ENCODE data around the gene SRD5A2. TPM values are rescaled to one million over a fixed set of nuclear protein-coding genes. Genes with fewer than 3 reads are reported as not detected.

Gene SRD5A2
- total and polyA plus RNA-seq, 2 of the 4 experiments (the other 2 are of a cell fraction), result not detected

DNA sequence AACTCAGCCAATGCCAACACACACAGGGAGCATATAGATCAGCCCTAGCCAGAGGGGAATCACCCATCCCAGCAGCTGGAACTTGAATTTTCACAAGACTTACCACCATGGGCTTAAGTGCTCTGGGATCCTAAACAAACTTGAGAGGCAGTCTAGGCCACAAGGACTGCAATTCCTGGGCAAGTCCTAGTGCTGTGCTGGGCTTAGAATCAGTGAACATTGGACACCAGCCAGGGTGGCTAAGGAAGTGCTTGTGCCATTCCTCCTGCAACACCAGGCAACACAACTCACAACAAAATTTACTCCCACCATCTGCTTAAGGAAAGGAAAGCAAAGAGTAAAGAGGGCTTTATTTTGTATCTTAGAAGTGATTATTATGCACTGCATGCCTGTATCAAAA lies 38.9 kb downstream of the SRD5A2 start:
- DNase-seq, result no peak
- Histone ChIP-seq H2AK5ac (ENCODE audit: low read depth, low read length) (no peak overlapping the region), H3K56ac (ENCODE audit: extremely low read depth, insufficient read depth, low read length) (no peak overlapping the region), H2BK15ac (ENCODE audit: low read depth, low read length) (no peak overlapping the region), H2BK5ac (ENCODE audit: low read depth, low read length, poor library complexity, severe bottlenecking) (no peak overlapping the region), H3K27me3 (ENCODE audit: control insufficient read depth, insufficient read depth, low read length) (no peaks in the 10 kb centered on the region), H2AK9ac (replicated peaks; ENCODE audit: low read depth, low read length, poor library complexity) (no peak overlapping the region), H2AFZ (replicated peaks; ENCODE audit: low read length, poor library complexity) (no peak overlapping the region), H3K9me3 (ENCODE audit: control insufficient read depth, insufficient read depth, low read length) (no peaks in the 10 kb centered on the region), H3K9me1 (ENCODE audit: insufficient read depth, low read length) (no peaks in the 10 kb centered on the region), H3K18ac (ENCODE audit: low read depth, low read length) (no peak overlapping the region), H3K4me3 (ENCODE audit: insufficient read depth, low read depth, low read length) (no peak overlapping the region), H3K4me1 (ENCODE audit: control insufficient read depth, insufficient read depth, low read length) (no peaks in the 10 kb centered on the region), H4K8ac (ENCODE audit: low read depth in 2 of 2, low read length in 2 of 2) (no peak overlapping the region), H4K20me1 (ENCODE audit: insufficient read depth, low read length) (no peaks in the 10 kb centered on the region), H2BK120ac (ENCODE audit: low read depth, low read length) (no peak overlapping the region), H4K5ac (ENCODE audit: low read depth, low read length) (no peak overlapping the region), H4K91ac (ENCODE audit: insufficient read depth, low read depth, low read length) (no peak overlapping the region), H3K4me2 (ENCODE audit: low read depth, low read length) (no peak overlapping the region), H3K23ac (ENCODE audit: low read depth, low read length) (no peak overlapping the region), H3K36me3 (ENCODE audit: control insufficient read depth, insufficient read depth, low read length) (no peaks in the 10 kb centered on the region), H3K14ac (replicated peaks; ENCODE audit: low read depth, low read length) (no peak overlapping the region), H3K9ac (ENCODE audit: low read depth, low read length) (no peak overlapping the region), H2BK20ac (ENCODE audit: low read depth, low read length) (no peak overlapping the region), H3K79me1 (ENCODE audit: low read depth in 1 of 2, low read length in 2 of 2) (no peaks in the 10 kb centered on the region), H3K4ac (ENCODE audit: low read depth, low read length) (no peak overlapping the region), H3K27ac (ENCODE audit: insufficient read depth, low read length) (no peak overlapping the region)
- in situ Hi-C loops (cut with MboI; ENCODE audit: low sequenced_read_pairs) (no loop called here), dilution Hi-C loops (cut with HindIII; ENCODE audit: low sequenced_read_pairs, unreplicated experiment) (no loop called here), intact Hi-C loops (cut with micrococcal nuclease) (no loop called here)
- TF ChIP-seq, protein P1, sequence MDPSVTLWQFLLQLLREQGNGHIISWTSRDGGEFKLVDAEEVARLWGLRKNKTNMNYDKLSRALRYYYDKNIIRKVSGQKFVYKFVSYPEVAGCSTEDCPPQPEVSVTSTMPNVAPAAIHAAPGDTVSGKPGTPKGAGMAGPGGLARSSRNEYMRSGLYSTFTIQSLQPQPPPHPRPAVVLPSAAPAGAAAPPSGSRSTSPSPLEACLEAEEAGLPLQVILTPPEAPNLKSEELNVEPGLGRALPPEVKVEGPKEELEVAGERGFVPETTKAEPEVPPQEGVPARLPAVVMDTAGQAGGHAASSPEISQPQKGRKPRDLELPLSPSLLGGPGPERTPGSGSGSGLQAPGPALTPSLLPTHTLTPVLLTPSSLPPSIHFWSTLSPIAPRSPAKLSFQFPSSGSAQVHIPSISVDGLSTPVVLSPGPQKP (IDR thresholded peaks at IDR 0.05; ENCODE audit: borderline replicate concordance, low read depth, low read length), result no peak
- TF ChIP-seq NFE2L2 (IDR thresholded peaks at IDR 0.05; ENCODE audit: low read depth, low read length), result no peak
- TF ChIP-seq FOS (IDR thresholded peaks at IDR 0.05; ENCODE audit: low read depth, low read length), result no peak
- no peak for TF ChIP-seq RFX5 (IDR thresholded peaks at IDR 0.05; ENCODE audit: low read depth, low read length)
- no TSS peak for BruUV-seq (replicated peaks)
- no peak for ATAC-seq (ENCODE audit: low read depth)
- CTCF ChIA-PET, result no interaction called here
- POLR2A ChIA-PET (ENCODE audit: unreplicated experiment), result no interaction called here
